OCI-LY1 (cell line): ENCODE measurements around the gene MATR3.
A peak's percentile ranks its signal among the peaks of the same experiment; 100 is the strongest.

Source experiments
- H2AFZ ChIP-seq: fragments of 200-600 bp; sonication (generic), shearing (Covaris generic); 2 replicates; pipeline ENCODE4 v1.6.0; 2014; ENCODE audit warnings: antibody characterized with exemption, mild to moderate bottlenecking, low read length
- H3F3A ChIP-seq: fragments of 200-600 bp; sonication (generic), shearing (Covaris generic); 2 replicates; pipeline ENCODE4 v1.6.0; 2014; ENCODE audit warnings: mild to moderate bottlenecking, antibody characterized with exemption, low read length, moderate library complexity; ENCODE audit not compliant: insufficient read depth
- H3K27ac ChIP-seq: fragments of 200-600 bp; sonication (generic); 2 replicates; pipeline ENCODE4 v1.5.1; 2014; ENCODE audit warnings: low read length, mixed run types, mild to moderate bottlenecking, low read depth; ENCODE audit not compliant: poor library complexity, severe bottlenecking
- H3K27me3 ChIP-seq: fragments of 200-600 bp; sonication (generic); 2 replicates; pipeline ENCODE4 v1.6.0; 2014; ENCODE audit warnings: antibody characterized with exemption, mild to moderate bottlenecking, low read length, moderate library complexity; ENCODE audit not compliant: insufficient read depth
- H3K36me3 ChIP-seq: fragments of 200-600 bp; sonication (generic); 2 replicates; pipeline ENCODE4 v1.6.1; 2014; ENCODE audit warnings: mild to moderate bottlenecking, antibody characterized with exemption, low read length, moderate library complexity, mixed read lengths; ENCODE audit not compliant: insufficient read depth
- H3K4me1 ChIP-seq: fragments of 200-600 bp; sonication (generic); 2 replicates; pipeline ENCODE4 v1.5.1; 2014; ENCODE audit warnings: mild to moderate bottlenecking, low read length, moderate library complexity; ENCODE audit not compliant: insufficient read depth, severe bottlenecking
- H3K4me2 ChIP-seq: fragments of 200-600 bp; sonication (generic), shearing (Covaris generic); 2 replicates; pipeline ENCODE4 v1.6.1; 2014; ENCODE audit warnings: low read length
- H3K4me3 ChIP-seq: fragments of 200-600 bp; sonication (generic); 2 replicates; pipeline ENCODE4 v1.5.1; 2014; ENCODE audit warnings: low read length, low read depth, mild to moderate bottlenecking, mixed read lengths; ENCODE audit not compliant: poor library complexity, severe bottlenecking
- H3K79me2 ChIP-seq: fragments of 200-600 bp; shearing (Covaris generic); 2 replicates; pipeline ENCODE4 v1.6.1; 2016; ENCODE audit warnings: mixed run types, low read length, mixed read lengths; ENCODE audit not compliant: insufficient read depth
- H3K9ac ChIP-seq: fragments of 200-600 bp; sonication (generic), shearing (Covaris generic); 2 replicates; pipeline ENCODE4 v1.6.1; 2014; ENCODE audit warnings: mild to moderate bottlenecking, low read length, mixed read lengths
- H3K9me2 ChIP-seq: fragments of 200-600 bp; sonication (generic), shearing (Covaris generic); 2 replicates; pipeline ENCODE4 v1.6.1; 2014; ENCODE audit warnings: low read depth, mild to moderate bottlenecking, low read length, mixed read lengths
- H3K9me3 ChIP-seq: fragments of 200-600 bp; shearing (Covaris generic); 2 replicates; pipeline ENCODE4 v1.6.1; 2014; ENCODE audit warnings: low read length, mixed read lengths
- H4K20me1 ChIP-seq: fragments of 200-600 bp; sonication (generic), shearing (Covaris generic); 2 replicates; pipeline ENCODE4 v1.6.0; 2016; ENCODE audit warnings: mild to moderate bottlenecking, low read length; ENCODE audit not compliant: insufficient read depth
- EZH2 ChIP-seq: fragments of 200-600 bp; sonication (generic), shearing (Covaris generic); IDR thresholded peaks from 2 replicates; pipeline ENCODE4 v1.8.0; 2017; ENCODE audit warnings: borderline replicate concordance, mixed run types, mild to moderate bottlenecking, antibody characterized with exemption, low read length, moderate library complexity, mixed read lengths
- TF ChIP-seq, protein P1 (sequence below): fragments of 200-600 bp; sonication (generic), shearing (Covaris generic); IDR thresholded peaks from 2 replicates; pipeline ENCODE4 v1.5.1; 2017; ENCODE audit warnings: mild to moderate bottlenecking, antibody characterized with exemption, low read length, moderate library complexity, mixed read lengths

Gene MATR3

DNA sequence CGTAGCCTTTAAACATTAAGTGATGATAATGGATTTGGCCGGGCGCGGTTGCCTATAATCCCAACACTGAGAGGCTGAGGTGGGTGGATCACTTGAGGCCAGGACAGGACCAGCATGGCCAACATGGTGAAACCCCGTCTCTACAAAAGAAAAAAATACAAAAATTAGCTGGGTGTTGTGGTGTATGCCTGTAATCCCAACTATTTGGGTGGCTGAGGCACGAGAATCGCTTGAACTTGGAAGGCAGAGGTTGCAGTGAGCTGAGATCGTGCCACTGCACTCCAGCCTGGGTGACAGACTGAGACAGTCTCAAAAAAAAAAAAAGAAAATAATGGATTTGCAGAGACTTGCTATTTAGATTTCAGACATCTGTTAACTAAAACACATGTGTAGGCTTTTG, 9.2 kb upstream of the MATR3 start:
- no peaks in the 10 kb centered on the region for H3K79me2 ChIP-seq
- H3K9me3 ChIP-seq: no peaks in the 10 kb centered on the region
- H3K9ac ChIP-seq: no peak overlapping the region
- no peak overlapping the region for H3K4me2 ChIP-seq
- no peak overlapping the region for H3K27ac ChIP-seq
- 0 out of 2 replicates have a peak, but pooled peaks cover 9% of the 10 kb centered on the region for H3F3A ChIP-seq
- H3K36me3 ChIP-seq: peaks cover 68% of the 10 kb centered on the region
- no peaks in the 10 kb centered on the region for H4K20me1 ChIP-seq
- no peak for TF ChIP-seq EZH2
- TF ChIP-seq, protein P1, sequence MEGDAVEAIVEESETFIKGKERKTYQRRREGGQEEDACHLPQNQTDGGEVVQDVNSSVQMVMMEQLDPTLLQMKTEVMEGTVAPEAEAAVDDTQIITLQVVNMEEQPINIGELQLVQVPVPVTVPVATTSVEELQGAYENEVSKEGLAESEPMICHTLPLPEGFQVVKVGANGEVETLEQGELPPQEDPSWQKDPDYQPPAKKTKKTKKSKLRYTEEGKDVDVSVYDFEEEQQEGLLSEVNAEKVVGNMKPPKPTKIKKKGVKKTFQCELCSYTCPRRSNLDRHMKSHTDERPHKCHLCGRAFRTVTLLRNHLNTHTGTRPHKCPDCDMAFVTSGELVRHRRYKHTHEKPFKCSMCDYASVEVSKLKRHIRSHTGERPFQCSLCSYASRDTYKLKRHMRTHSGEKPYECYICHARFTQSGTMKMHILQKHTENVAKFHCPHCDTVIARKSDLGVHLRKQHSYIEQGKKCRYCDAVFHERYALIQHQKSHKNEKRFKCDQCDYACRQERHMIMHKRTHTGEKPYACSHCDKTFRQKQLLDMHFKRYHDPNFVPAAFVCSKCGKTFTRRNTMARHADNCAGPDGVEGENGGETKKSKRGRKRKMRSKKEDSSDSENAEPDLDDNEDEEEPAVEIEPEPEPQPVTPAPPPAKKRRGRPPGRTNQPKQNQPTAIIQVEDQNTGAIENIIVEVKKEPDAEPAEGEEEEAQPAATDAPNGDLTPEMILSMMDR: no peak
- no peak overlapping the region for H2AFZ ChIP-seq
- H3K4me3 ChIP-seq: no peak overlapping the region
- no peaks in the 10 kb centered on the region for H3K4me1 ChIP-seq
- no peaks in the 10 kb centered on the region for H3K27me3 ChIP-seq
- H3K9me2 ChIP-seq: no peaks in the 10 kb centered on the region

DNA sequence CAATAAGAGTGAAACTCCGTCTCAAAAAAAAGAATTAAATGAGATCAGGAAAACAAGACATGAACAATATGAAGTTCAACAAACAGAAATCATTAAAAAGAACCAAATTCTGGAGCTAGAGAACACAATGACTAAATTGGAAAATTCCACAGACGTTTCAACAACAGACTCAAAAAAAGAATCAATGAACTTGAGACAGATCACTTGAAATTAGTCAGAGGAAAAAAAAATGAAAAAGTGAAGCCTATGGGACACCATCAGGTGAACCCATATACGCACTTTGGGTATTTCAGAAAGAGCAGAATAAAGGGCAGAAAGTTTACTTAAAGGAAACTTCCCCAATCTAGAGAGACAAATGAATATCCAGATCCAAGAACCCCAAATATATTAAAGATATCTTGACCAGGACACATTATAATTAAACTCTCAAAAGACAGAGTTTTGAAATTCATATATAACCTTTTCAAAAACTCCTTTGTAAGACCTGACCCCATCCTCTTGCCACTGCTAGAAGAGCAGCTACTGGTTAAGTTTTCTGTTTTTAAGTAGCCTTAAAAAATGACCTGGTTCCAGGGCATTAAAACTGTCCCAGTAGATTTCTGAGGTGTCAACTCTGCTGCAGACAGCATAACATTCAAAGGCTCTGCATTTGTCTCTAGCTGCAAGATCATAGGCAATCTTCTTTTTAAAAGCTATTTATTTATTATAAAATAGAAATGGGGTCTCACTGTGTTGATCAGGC, 7.7 kb upstream of the MATR3 start:
- TF ChIP-seq, protein P1: no peak
- H3K27ac ChIP-seq: no peak overlapping the region

DNA sequence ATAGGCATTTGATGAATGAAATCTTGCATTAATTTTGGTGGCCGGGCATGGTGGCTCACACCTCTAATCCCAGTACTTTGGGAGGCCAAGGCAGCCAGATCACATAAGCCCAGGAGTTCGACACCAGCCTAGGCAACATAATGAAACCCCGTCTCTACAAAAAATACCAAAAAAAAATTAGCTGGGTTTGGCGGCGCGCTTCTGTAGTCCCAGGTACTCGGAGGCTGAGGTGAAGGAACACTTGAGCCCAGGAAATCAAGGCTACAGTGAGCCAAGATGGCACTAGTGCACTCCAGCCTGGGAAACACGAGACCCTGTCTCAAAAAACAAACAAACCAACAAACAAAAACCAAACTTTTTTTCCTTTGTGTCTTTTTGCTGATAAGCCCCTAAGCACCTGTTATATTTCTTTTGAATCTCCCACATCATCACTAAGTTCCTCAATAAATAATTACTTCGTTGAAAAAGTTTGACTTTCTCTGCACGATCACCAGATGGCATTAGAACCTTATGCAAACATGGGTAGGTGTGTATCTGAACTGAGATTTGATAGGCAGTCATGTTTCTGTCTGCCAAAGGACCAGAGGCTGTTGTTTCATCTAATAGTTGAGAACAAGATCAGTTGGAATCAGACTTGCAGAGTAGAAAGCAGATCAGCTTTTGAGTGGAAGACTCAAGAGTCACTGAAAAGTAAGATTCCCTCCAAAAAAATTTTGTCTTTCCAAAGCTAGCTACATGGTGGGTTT, 5.5 kb upstream of the MATR3 start:
- H3K36me3 ChIP-seq: peaks cover 31% of the 10 kb centered on the region
- H3K4me1 ChIP-seq: peaks cover 3% of the 10 kb centered on the region
- H3F3A ChIP-seq: 0 out of 2 replicates have a peak, but pooled peaks cover 9% of the 10 kb centered on the region
- no peak for TF ChIP-seq EZH2
- TF ChIP-seq, protein P1: peak; percentile 56
- H3K4me2 ChIP-seq: no peak overlapping the region
- no peaks in the 10 kb centered on the region for H3K9me2 ChIP-seq
- H3K79me2 ChIP-seq: no peaks in the 10 kb centered on the region
- H3K27me3 ChIP-seq: no peaks in the 10 kb centered on the region
- no peaks in the 10 kb centered on the region for H4K20me1 ChIP-seq
- H3K9me3 ChIP-seq: no peaks in the 10 kb centered on the region
- no peak overlapping the region for H3K4me3 ChIP-seq
- H2AFZ ChIP-seq: no peak overlapping the region
- H3K9ac ChIP-seq: no peak overlapping the region
- H3K27ac ChIP-seq: no peak overlapping the region

More for the DNA sequence above, 7.7 kb upstream of the MATR3 start:
- no peaks in the 10 kb centered on the region for H3K4me1 ChIP-seq
- no peaks in the 10 kb centered on the region for H3K27me3 ChIP-seq
- H3K79me2 ChIP-seq: no peaks in the 10 kb centered on the region
- 0 out of 2 replicates have a peak, but pooled peaks cover 9% of the 10 kb centered on the region for H3F3A ChIP-seq
- H2AFZ ChIP-seq: no peak overlapping the region
- H3K9ac ChIP-seq: no peak overlapping the region
- H3K4me2 ChIP-seq: no peak overlapping the region
- no peak overlapping the region for H3K4me3 ChIP-seq
- peaks cover 52% of the 10 kb centered on the region for H3K36me3 ChIP-seq
- no peaks in the 10 kb centered on the region for H4K20me1 ChIP-seq
- no peaks in the 10 kb centered on the region for H3K9me3 ChIP-seq
- H3K9me2 ChIP-seq: no peaks in the 10 kb centered on the region
